CD1c-positive myeloid dendritic cell (primary cell): ENCODE results near the gene LIPT1.
"Not testable (repeated sequence)": the region's sequence is repeated elsewhere in the genome, so short reads cannot be mapped to it uniquely, and the experiment has no call there.

Experiments
- DNase-seq: peaks from one replicate; pipeline ENCODE4 v3.0.0-alpha.2; 2016; ENCODE audit errors: extremely low spot score

Gene LIPT1

GRCh38 chr2:99154643-99155536 lies at the start of gene LIPT1, which contains the start of gene TSGA10:
Gene LIPT1 (plus strand): TSS chr2:99154967. CDS start chr2:99161958, 6,991 bp downstream.
Gene TSGA10 (minus strand): TSS chr2:99154942. CDS start chr2:99109439, 45,503 bp downstream.
- DNase-seq, result peak; percentile 95

GRCh38 chr2:99106913-99107312 lies 47.9 kb upstream of the LIPT1 start:
- DNase-seq, result no peak

- no peak for DNase-seq
These were observed 43.5 kb upstream of the LIPT1 start for GRCh38 chr2:99111236-99111635.

- no peak for DNase-seq
These were observed 42.8 kb upstream of the LIPT1 start for GRCh38 chr2:99111945-99112344.

GRCh38 chr2:99112617-99113016 lies 42.1 kb upstream of the LIPT1 start:
- DNase-seq, result no peak

- no peak for DNase-seq
These were observed 26.8 kb upstream of the LIPT1 start for GRCh38 chr2:99127981-99128380.

GRCh38 chr2:99135044-99135556 lies 19.7 kb upstream of the LIPT1 start:
- not testable (repeated sequence) for DNase-seq

GRCh38 chr2:99139003-99139402 lies 15.8 kb upstream of the LIPT1 start:
- DNase-seq, result no peak

GRCh38 chr2:99140056-99140859 lies 14.5 kb upstream of the LIPT1 start:
- no peak for DNase-seq

- DNase-seq, result peak; percentile 48
These were observed 14.0 kb upstream of the LIPT1 start for GRCh38 chr2:99140860-99141109.

- peak; percentile 90 for DNase-seq
These were observed 13.4 kb upstream of the LIPT1 start, which contains the start of gene C2orf15 for GRCh38 chr2:99141110-99142108. Gene C2orf15 (plus strand): TSS chr2:99141707. CDS start chr2:99150559, 8,852 bp downstream.

GRCh38 chr2:99150706-99151105 lies 4.1 kb upstream of the LIPT1 start:
- peak; percentile 38 for DNase-seq

GRCh38 chr2:99152199-99152895 lies 2.4 kb upstream of the LIPT1 start:
- DNase-seq, result no peak

GRCh38 chr2:99153921-99154604 lies 704 bp upstream of the LIPT1 start:
- DNase-seq, result no peak

GRCh38 chr2:99156891-99157290 lies 2.1 kb downstream of the LIPT1 start:
- DNase-seq, result no peak

- DNase-seq, result no peak
These were observed 3.8 kb downstream of the LIPT1 start for GRCh38 chr2:99158599-99158998.

- DNase-seq, result no peak
These were observed 4.8 kb downstream of the LIPT1 start for GRCh38 chr2:99159594-99159993.

GRCh38 chr2:99166218-99166617 lies 11.5 kb downstream of the LIPT1 start:
- DNase-seq, result no peak

GRCh38 chr2:99169534-99169933 lies 14.8 kb downstream of the LIPT1 start:
- no peak for DNase-seq
